ENCODE results near the gene KRT85. TPM values are rescaled to one million over a fixed set of nuclear protein-coding genes. Genes with fewer than 3 reads are reported as not detected.
A peak's percentile ranks its signal among the peaks of the same experiment; 100 is the strongest.

The KRT85 gene
- total RNA-seq, 8 experiments from 2014 or later: 0.08 to 9.3 (median 0.14) TPM; not detected in 3

DNA sequence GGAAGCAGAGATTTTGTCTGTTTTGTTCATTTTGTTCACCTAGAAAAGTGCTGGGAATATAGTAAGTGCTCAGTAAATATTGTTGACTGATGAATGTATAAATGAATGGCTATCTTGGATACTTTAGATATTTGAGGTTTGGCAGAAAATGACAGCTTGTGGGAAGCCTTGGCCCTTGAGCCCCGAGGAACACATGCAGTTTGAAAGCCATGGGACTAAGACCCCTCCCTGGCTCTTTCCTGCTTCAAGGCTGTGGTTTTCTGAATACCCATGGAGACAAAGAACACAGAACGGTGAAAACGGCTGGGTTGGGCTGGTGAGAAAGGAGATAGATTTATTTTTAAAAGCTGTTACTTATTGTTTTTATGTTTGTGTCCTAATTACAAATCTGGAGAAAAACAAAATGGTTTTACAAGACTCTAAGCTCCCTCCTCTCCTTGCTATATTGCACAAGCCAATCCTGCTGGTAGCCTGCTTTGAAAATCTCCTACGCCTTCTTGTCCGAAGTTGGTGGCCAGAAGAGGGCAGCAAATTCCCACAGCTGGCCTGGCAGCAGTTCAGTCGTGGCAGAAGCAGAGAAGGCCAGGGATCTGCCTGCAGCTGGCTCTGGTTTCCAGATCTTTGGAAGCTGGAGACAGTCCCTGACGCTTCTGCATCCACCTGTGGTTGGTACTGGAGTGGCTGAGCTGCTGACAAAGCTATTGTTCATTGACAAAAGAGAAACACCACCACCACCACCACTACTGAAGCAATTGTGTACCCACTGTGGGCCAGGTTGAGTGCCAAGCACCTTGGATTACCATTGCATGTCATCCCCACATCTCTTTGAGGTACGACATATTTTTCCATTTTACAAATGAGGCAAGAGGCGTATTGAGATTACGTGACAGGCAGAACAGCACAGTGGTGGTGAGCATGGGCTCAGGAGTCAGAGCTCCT, 5.2 kb upstream of the KRT85 start:
- ATAC-seq (replicated peaks in 6 of 8): peak; percentile 62 to 97 (median 76)
- WGBS, 10 experiments: 0 to 43% (median 11%) methylated on average over 2 to 9 of the region's 10 CpGs; no CpG with 5 or more reads in 3 of the 10 experiments
- in situ Hi-C loops (cut with MboI; ENCODE audit: low pct_unique_long_range_greater_than_20kb in 2 of 9, low sequenced_read_pairs in 9 of 9, unreplicated experiment in 9 of 9): loop anchor here in 2 of 9 experiments (10.0 to 25.0 kb wide), 3 partner anchors 502 to 615 kb away; no protein-coding TSS in a partner anchor
- no peaks in the 10 kb centered on the region for H3K4me1 ChIP-seq (replicated peaks in 1 of 2)
- no peak overlapping the region for H3K4me3 ChIP-seq
- no peak overlapping the region for H3K27ac ChIP-seq

DNA sequence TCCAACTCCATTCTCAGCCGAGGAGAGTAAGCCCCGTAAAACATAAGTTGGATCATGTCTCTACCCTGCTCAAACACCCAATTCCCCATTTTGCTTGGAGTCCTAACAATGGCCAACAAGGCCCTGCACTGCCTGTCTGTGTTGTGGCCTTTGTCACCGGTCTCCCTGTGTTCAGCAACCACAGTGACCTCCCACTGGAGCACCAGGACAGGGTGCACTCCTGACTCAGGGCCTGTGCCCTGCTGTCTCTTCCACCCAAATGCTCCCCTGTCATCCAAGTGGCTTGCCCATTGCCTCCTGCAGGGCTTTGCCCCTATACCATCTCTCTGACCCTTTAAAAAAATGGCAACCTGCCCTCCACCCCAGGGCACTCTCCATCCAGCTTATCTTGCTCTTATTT, 4.4 kb upstream of the KRT85 start:
- WGBS, 10 experiments: 29 to 100% (median 73%) methylated on average over 1 to 2 of the region's 3 CpGs; no CpG with 5 or more reads in 3 of the 10 experiments
- in situ Hi-C loops (cut with MboI; ENCODE audit: low pct_unique_long_range_greater_than_20kb in 2 of 9, low sequenced_read_pairs in 9 of 9, unreplicated experiment in 9 of 9): loop anchor here in 2 of 9 experiments (10.0 to 25.0 kb wide), 3 partner anchors 503 to 616 kb away; no protein-coding TSS in a partner anchor

DNA sequence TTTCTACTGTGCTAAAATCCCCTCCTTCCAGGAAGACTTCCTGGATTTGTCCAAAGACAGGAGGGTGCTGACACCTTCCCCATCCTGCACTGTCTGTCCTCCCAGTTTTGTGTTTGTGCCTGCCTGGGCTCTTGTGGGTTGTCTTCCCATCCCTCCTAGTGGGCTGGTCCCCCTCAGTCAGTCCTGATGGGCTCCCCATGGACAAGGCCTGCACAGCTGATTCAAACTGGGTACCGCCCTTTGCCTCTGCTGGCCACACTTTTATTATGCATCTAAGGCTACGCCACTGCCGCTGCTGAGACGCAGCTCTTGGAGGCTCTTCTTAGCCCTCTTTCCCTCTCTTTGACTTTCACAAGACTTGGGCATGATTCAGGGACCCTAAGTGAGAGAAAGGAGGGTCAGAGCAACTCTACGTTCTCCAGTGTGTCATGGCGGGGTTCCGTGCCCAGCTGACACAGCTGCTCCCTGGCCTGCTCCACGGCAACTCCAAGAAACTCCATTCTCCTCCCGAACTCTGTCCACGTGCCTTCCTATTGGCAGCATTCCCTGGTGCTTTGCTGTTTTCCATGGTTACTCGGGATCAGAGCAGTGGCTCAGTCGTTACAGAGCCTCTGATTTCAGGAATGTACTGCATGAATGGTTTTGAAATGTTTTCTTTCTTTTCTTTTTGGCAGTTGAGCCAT, 3.8 kb upstream of the KRT85 start:
- 11 to 56% (median 41%) methylated on average over 2 to 7 of the region's 12 CpGs; no CpG with 5 or more reads in 2 of the 10 experiments for WGBS, 10 experiments
- no peak overlapping the region for H3K27ac ChIP-seq
- H3K4me3 ChIP-seq: no peak overlapping the region
- in situ Hi-C loops (cut with MboI; ENCODE audit: low pct_unique_long_range_greater_than_20kb in 2 of 9, low sequenced_read_pairs in 9 of 9, unreplicated experiment in 9 of 9): loop anchor here in 2 of 9 experiments (10.0 to 25.0 kb wide), 3 partner anchors 504 to 616 kb away; no protein-coding TSS in a partner anchor
- H3K4me1 ChIP-seq (replicated peaks in 1 of 2): no peaks in the 10 kb centered on the region
- peak in 7 of 8 experiments; percentile 19 to 92 (median 41) for ATAC-seq (replicated peaks in 6 of 8)

More for the DNA sequence above, 4.4 kb upstream of the KRT85 start:
- no peak overlapping the region for H3K27ac ChIP-seq
- H3K4me3 ChIP-seq: no peak overlapping the region
- ATAC-seq (replicated peaks in 6 of 8): peak in 2 of 8 experiments; percentile 21 to 59
- H3K4me1 ChIP-seq (replicated peaks in 1 of 2): no peaks in the 10 kb centered on the region

DNA sequence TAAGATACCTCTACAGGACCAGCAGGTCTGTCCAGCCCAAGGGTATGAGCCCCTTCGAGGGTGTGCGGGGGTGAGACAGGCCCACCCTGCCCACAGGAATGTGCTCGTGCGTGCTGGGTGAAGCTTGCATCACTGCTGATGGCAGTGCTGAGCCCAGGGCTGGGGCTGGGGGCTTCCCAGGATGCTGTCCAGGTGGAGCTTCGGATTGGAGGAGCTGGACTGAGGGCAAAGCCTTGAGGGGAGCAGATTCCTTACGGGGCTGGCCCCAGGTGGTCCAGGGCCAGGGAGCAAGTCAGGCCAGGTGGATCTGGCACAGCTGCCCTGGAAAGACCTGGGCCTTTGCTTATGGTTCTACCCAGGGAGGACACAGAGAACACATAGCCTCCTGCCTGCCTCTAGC, 2.5 kb upstream of the KRT85 start:
- Histone ChIP-seq H3K27ac (no peak overlapping the region), H3K4me3 (no peak overlapping the region), H3K4me1 (replicated peaks in 1 of 2) (no peaks in the 10 kb centered on the region)
- in situ Hi-C loops (cut with MboI; ENCODE audit: low pct_unique_long_range_greater_than_20kb in 2 of 9, low sequenced_read_pairs in 9 of 9, unreplicated experiment in 9 of 9): loop anchor here in 2 of 9 experiments (10.0 to 25.0 kb wide), 3 partner anchors 505 to 617 kb away; no protein-coding TSS in a partner anchor
- no peak for ATAC-seq (replicated peaks in 6 of 8)
- WGBS, 10 experiments: 37 to 83% (median 80%) methylated on average over 1 to 4 of the region's 6 CpGs; no CpG with 5 or more reads in 7 of the 10 experiments

DNA sequence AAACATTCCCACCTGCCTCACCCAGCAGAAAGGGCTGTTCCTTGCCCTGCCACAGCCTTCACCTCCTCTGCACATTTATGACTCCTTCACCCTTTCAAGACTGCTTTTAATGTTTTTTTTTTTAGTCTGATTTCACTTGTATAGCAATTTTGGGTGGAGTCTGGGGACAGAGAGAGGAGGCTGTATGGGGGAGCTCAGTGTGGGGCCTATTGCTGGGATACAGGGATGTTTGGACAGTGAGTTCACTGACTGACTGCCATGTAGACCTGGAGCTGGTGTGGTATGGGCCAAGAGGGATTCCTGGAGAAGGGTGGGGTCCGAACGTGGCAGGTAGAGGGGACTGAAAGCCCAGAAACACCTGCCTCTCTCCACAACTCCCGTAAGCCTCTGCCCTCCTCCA, 1.9 kb upstream of the KRT85 start:
- peak in 1 of 8 experiments; percentile 15 for ATAC-seq (replicated peaks in 6 of 8)
- WGBS, 10 experiments: no CpG with 5 or more reads among the region's 3 CpGs

DNA sequence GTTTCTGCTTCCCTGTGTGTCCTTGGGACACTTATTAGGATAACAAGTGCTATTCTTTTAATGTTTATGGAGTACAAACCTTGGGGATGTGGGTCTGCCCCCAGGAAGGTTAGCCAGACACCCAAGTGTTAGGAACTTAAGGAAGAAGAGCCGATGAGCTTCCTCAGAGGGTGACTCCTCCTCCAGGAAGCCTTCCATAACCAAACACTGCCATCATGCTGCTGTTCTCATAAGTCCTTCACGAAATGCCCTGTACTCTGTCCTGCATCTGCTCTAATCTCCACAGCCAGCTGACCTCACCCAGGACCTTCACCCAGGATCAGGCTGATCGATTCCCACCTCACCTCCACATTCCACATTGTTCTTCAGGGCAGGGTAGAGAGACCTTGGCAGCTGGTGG, 1.2 kb upstream of the KRT85 start:
- no peaks in the 10 kb centered on the region for H3K4me1 ChIP-seq (replicated peaks in 1 of 2)
- in situ Hi-C loops (cut with MboI; ENCODE audit: low pct_unique_long_range_greater_than_20kb in 2 of 9, low sequenced_read_pairs in 9 of 9, unreplicated experiment in 9 of 9): loop anchor here in 1 of 9 experiments (25.0 kb wide), 2 partner anchors 519 to 619 kb away; no protein-coding TSS in a partner anchor
- 19 to 57% (median 50%) methylated on average over 1 to 2 of the region's 3 CpGs; no CpG with 5 or more reads in 5 of the 10 experiments for WGBS, 10 experiments
- ATAC-seq (replicated peaks in 6 of 8): no peak
- no peak overlapping the region for H3K27ac ChIP-seq
- H3K4me3 ChIP-seq: no peak overlapping the region

More for the DNA sequence above, 1.9 kb upstream of the KRT85 start:
- Histone ChIP-seq H3K27ac (no peak overlapping the region), H3K4me1 (replicated peaks in 1 of 2) (no peaks in the 10 kb centered on the region), H3K4me3 (no peak overlapping the region)
- in situ Hi-C loops (cut with MboI; ENCODE audit: low pct_unique_long_range_greater_than_20kb in 2 of 9, low sequenced_read_pairs in 9 of 9, unreplicated experiment in 9 of 9): loop anchor here in 1 of 9 experiments (25.0 kb wide), 2 partner anchors 518 to 618 kb away; no protein-coding TSS in a partner anchor

DNA sequence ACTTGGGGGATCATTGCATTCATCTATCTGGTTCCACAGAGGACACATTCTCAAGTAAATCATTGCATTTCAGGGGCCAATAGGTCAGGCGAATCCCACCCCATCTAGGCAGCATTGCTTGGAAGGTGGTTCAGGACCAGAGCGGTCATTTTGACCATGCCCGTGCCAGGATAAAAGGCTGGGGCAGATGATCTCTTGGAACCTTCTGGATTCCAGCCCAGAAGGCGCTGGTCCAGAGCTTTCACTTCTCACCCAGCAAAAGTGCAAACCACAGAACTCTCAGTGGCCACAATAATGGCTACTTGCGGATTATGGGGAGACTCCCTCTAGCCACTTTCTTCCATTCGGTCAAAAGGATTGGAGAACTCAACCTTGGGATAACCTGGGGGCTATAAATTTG, 595 bp upstream of the KRT85 start:
- no peaks in the 10 kb centered on the region for H3K4me1 ChIP-seq (replicated peaks in 1 of 2)

DNA sequence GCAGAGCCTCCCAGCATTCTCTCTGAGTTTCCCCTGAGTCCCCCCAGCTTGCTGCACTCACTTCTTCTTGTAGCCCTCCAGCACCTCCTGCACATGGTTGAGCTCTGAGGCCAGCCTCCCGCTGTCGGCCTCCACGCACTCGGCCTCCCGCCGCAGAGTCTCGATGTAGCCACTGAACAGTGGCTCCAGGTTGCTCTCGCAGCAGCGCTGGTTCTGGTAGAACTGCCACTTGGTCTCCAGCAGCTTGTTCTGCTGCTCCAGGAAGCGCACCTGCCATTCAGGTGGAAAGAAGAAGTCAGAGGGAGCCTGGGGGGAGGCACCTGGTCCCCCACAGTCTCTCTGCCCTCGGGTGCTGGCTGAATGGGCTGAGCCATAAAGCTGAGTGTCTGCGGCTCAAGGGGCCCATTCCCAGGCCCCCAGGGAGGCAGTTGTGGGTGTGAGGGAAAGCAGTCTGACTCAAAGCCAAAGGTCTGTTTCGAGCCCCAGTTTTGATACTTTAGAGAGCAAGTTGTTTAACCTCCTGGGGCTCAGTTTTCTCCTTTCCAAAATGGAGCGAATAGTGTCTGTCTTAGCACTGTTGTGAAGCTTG, 2.3 kb downstream of the KRT85 start:
- in situ Hi-C loops (cut with MboI; ENCODE audit: low pct_unique_long_range_greater_than_20kb in 2 of 9, low sequenced_read_pairs in 9 of 9, unreplicated experiment in 9 of 9): loop anchor here in 1 of 9 experiments (25.0 kb wide), 2 partner anchors 522 to 622 kb away; no protein-coding TSS in a partner anchor
- Histone ChIP-seq H3K4me1 (replicated peaks in 1 of 2) (no peaks in the 10 kb centered on the region), H3K4me3 (no peak overlapping the region), H3K27ac (no peak overlapping the region)
- no peak for ATAC-seq (replicated peaks in 6 of 8)
- WGBS, 10 experiments: 6 to 84% (median 65%) methylated on average over 2 to 11 of the region's 14 CpGs; no CpG with 5 or more reads in 2 of the 10 experiments

More for the DNA sequence above, 595 bp upstream of the KRT85 start:
- WGBS, 10 experiments: 8 to 89% (median 65%) methylated on average over 2 to 6 of the region's 6 CpGs; no CpG with 5 or more reads in 5 of the 10 experiments
- Histone ChIP-seq H3K4me3 (no peak overlapping the region), H3K27ac (no peak overlapping the region)
- in situ Hi-C loops (cut with MboI; ENCODE audit: low pct_unique_long_range_greater_than_20kb in 2 of 9, low sequenced_read_pairs in 9 of 9, unreplicated experiment in 9 of 9): loop anchor here in 1 of 9 experiments (25.0 kb wide), 2 partner anchors 519 to 619 kb away; no protein-coding TSS in a partner anchor
- ATAC-seq (replicated peaks in 6 of 8): no peak

DNA sequence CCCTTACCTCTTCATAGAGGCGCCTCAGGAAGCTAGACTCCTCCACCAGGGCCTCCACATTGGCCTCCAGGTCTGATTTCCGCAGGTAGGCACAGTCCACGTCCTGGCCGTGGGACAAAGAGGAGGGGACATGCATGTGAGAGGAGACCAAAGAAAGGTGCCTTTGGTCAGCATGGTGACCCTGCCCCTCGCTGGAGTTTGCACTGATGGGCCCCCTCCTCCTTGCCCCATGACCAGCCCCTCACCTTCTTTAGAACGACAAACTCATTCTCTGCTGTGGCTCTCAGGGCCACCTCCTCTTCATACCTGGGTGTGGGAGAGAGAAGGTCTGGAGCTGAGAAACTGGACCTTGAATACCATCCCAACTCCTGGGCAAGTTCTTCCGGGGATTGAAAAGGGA, 3.2 kb downstream of the KRT85 start:
- H3K4me1 ChIP-seq (replicated peaks in 1 of 2): no peaks in the 10 kb centered on the region
- ATAC-seq (replicated peaks in 6 of 8): no peak
- 0 to 93% (median 38%) methylated on average over 1 to 5 of the region's 7 CpGs; no CpG with 5 or more reads in 3 of the 10 experiments for WGBS, 10 experiments
- in situ Hi-C loops (cut with MboI; ENCODE audit: low pct_unique_long_range_greater_than_20kb in 2 of 9, low sequenced_read_pairs in 9 of 9, unreplicated experiment in 9 of 9): loop anchor here in 1 of 9 experiments (25.0 kb wide), 2 partner anchors 523 to 623 kb away; no protein-coding TSS in a partner anchor
- H3K27ac ChIP-seq: no peak overlapping the region
- no peak overlapping the region for H3K4me3 ChIP-seq

DNA sequence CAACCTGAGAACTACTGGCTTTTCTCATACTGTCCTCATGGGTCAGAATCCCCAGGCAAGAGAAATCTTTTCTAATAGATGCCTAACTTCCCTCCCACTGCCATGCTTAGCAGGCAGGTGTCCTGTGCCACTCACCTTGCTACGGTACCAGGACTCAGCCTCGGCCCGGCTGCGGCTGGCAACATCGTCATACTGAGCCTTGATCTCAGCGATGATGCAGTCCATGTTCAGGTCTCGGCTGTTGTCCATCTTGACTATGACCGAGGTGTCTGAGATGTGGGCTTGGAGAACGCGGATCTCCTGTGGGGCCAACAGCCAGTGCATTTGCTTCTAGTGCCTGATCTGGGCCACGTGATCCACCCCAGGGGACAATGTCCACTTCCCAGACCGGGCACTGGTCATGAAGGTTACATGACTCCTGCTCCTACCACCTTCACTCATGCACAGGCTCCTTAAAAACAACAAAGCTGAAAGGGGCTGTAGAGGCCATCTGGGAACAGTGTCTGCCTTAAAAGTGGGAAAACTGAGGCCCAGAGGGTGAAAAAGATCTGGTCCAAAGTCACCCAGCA, 4.1 kb downstream of the KRT85 start:
- 62 to 83% (median 73%) methylated on average over 2 to 7 of the region's 12 CpGs; no CpG with 5 or more reads in 6 of the 10 experiments for WGBS, 10 experiments
- no peak overlapping the region for H3K27ac ChIP-seq
- no peak overlapping the region for H3K4me3 ChIP-seq
- in situ Hi-C loops (cut with MboI; ENCODE audit: low pct_unique_long_range_greater_than_20kb in 2 of 9, low sequenced_read_pairs in 9 of 9, unreplicated experiment in 9 of 9): loop anchor here in 1 of 9 experiments (25.0 kb wide), 2 partner anchors 524 to 624 kb away; no protein-coding TSS in a partner anchor
- no peaks in the 10 kb centered on the region for H3K4me1 ChIP-seq (replicated peaks in 1 of 2)
- ATAC-seq (replicated peaks in 6 of 8): no peak

DNA sequence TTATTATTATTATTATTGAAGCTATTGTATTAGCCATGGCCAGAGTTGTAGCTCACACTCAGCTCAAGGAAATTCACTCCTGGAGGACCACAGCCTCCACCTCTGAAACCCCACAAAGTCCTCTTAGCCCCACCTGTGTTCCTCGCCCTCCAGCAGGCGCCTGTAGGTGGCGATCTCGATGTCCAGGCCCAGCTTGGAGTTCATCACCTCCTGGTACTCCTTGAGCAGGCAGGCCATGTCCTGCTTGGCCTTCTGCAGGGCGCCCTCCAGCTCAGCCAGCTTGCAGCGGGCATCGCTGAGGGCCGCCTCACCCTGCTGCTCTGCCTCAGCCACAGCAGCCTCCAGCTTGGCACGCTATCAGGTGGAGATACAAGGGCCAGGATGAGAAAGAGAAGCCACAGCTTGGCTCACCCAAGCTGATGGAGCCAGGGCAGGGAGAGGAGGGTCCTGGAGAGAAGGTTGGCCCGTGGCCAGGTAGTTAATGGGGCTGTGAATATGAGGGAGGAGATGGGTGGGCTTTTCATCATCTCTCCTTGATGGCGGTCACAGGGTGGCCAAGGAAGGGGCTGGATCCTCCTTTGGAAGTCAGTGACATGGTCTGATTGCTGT, 5.1 kb downstream of the KRT85 start:
- WGBS, 10 experiments: 46 to 82% (median 60%) methylated on average over 1 to 9 of the region's 11 CpGs; no CpG with 5 or more reads in 4 of the 10 experiments
- Histone ChIP-seq H3K4me1 (replicated peaks in 1 of 2) (no peaks in the 10 kb centered on the region), H3K4me3 (no peak overlapping the region), H3K27ac (no peak overlapping the region)
- in situ Hi-C loops (cut with MboI; ENCODE audit: low pct_unique_long_range_greater_than_20kb in 2 of 9, low sequenced_read_pairs in 9 of 9, unreplicated experiment in 9 of 9): loop anchor here in 1 of 9 experiments (25.0 kb wide), 2 partner anchors 525 to 625 kb away; no protein-coding TSS in a partner anchor
- no peak for ATAC-seq (replicated peaks in 6 of 8)

Measured in motor neuron (in vitro differentiated cells).